Smooth muscle cell (in vitro differentiated cells): ENCODE results near the gene SLC7A7. TPM values are rescaled to one million over a fixed set of nuclear protein-coding genes. Genes with fewer than 3 reads are reported as not detected.
A peak's percentile ranks its signal among the peaks of the same experiment; 100 is the strongest.

Source experiments
- DNase-seq: peaks from one replicate; lab custom pipeline; 2025; ENCODE audit not compliant: unreplicated experiment; lab: John Stamatoyannopoulos, UW
- H2AFZ ChIP-seq: fragments of 200-600 bp; sonication (generic); 2 replicates; pipeline ENCODE4 v1.6.0; 2016; ENCODE audit warnings: antibody characterized with exemption, low read depth, mild to moderate bottlenecking
- H3F3A ChIP-seq: fragments of 200-600 bp; sonication (generic); 2 replicates; pipeline ENCODE4 v1.6.0; 2017; ENCODE audit warnings: antibody characterized with exemption, low read depth
- H3K27ac ChIP-seq: fragments of 200-600 bp; sonication (generic); 2 replicates; pipeline ENCODE4 v1.5.1; 2016; ENCODE audit warnings: low read depth, mild to moderate bottlenecking
- H3K27me3 ChIP-seq: fragments of 200-600 bp; sonication (generic); 2 replicates; pipeline ENCODE4 v1.6.1; 2016; ENCODE audit warnings: low read depth, mild to moderate bottlenecking
- H3K36me3 ChIP-seq: fragments of 200-600 bp; sonication (generic); 2 replicates; pipeline ENCODE4 v1.5.1; 2016; ENCODE audit warnings: low read depth
- H3K4me1 ChIP-seq: fragments of 200-600 bp; sonication (generic); 2 replicates; pipeline ENCODE4 v1.5.1; 2016; ENCODE audit warnings: low read depth
- H3K4me2 ChIP-seq: fragments of 200-600 bp; sonication (generic); 2 replicates; pipeline ENCODE4 v1.6.0; 2016; ENCODE audit warnings: mild to moderate bottlenecking
- H3K4me3 ChIP-seq: fragments of 200-600 bp; sonication (generic); 2 replicates; pipeline ENCODE4 v1.5.1; 2016; ENCODE audit warnings: mild to moderate bottlenecking
- H3K79me2 ChIP-seq: fragments of 200-600 bp; sonication (generic); 2 replicates; pipeline ENCODE4 v1.6.0; 2016; ENCODE audit warnings: low read depth, mild to moderate bottlenecking
- H3K9ac ChIP-seq: fragments of 200-600 bp; sonication (generic); 2 replicates; pipeline ENCODE4 v1.6.0; 2016; ENCODE audit warnings: low read depth
- H3K9me3 ChIP-seq: fragments of 200-600 bp; sonication (generic); replicated peaks from 2 replicates; pipeline ENCODE4 v1.5.1; 2016; ENCODE audit warnings: low read depth
- H4K20me1 ChIP-seq: fragments of 200-600 bp; sonication (generic); 2 replicates; pipeline ENCODE4 v1.6.0; 2016; ENCODE audit warnings: low read depth
- CTCF ChIP-seq: fragments of 200-600 bp; sonication (generic); IDR thresholded peaks from 2 replicates; pipeline ENCODE4 v1.5.1; 2017; ENCODE audit warnings: borderline replicate concordance, mild to moderate bottlenecking, antibody characterized with exemption; ENCODE audit not compliant: insufficient read depth, poor library complexity, severe bottlenecking
- WGBS: methylation state at CpG from one replicate; pipeline ENCODE4 v1.1.7; 2016; ENCODE audit warnings: low lambda C conversion rate; 5-methylcytosine and 5-hydroxymethylcytosine counted together
- polyA plus RNA-seq: library from polyadenylated mRNA; unstranded; fragments of >200 nt; fragmentation: Nextera tagmentation; extraction: Ambion mirVana; gene quantifications from 2 replicates; pipeline ENCODE4 v1.2.1, GENCODE V29; 2016
- total RNA-seq: library from RNA; depleted of rRNA; stranded (reverse); fragments of >200 nt; gene quantifications from 2 replicates; pipeline ENCODE4 v1.2.3, GENCODE V29; 2014

SLC7A7 gene
- total and polyA plus RNA-seq, 2 experiments from 2014 or later: 10.0 to 18.5 TPM

GRCh38 chr14:22786685-22787084 is 28.6 kb downstream of the SLC7A7 start:
- Histone ChIP-seq H3K4me1 (peaks cover 5% of the 10 kb centered on the region), H3K4me2 (no peak overlapping the region), H3K9me3 (no peaks in the 10 kb centered on the region), H3K9ac (no peak overlapping the region), H4K20me1 (no peaks in the 10 kb centered on the region), H3K4me3 (no peak overlapping the region), H3K27ac (no peak overlapping the region), H3K79me2 (no peaks in the 10 kb centered on the region), H2AFZ (no peak overlapping the region), H3K36me3 (no peaks in the 10 kb centered on the region), H3F3A (peaks cover 10% of the 10 kb centered on the region), H3K27me3 (no peaks in the 10 kb centered on the region)
- TF ChIP-seq CTCF: no peak
- 97% methylated on average over 4 of the region's 4 CpGs for WGBS
- no peak for DNase-seq

- no peaks in the 10 kb centered on the region for H3K36me3 ChIP-seq
- H2AFZ ChIP-seq: no peak overlapping the region
- no peak for TF ChIP-seq CTCF
- H3K4me1 ChIP-seq: peaks cover 10% of the 10 kb centered on the region
- peak overlapping the region; percentile 56 for H3K4me2 ChIP-seq
- H3K27ac ChIP-seq: peak overlapping the region; percentile 77
- no peaks in the 10 kb centered on the region for H3K79me2 ChIP-seq
- H3F3A ChIP-seq: peaks cover 28% of the 10 kb centered on the region
- no peaks in the 10 kb centered on the region for H4K20me1 ChIP-seq
- no peak overlapping the region for H3K4me3 ChIP-seq
- H3K27me3 ChIP-seq: no peaks in the 10 kb centered on the region
- no peak for DNase-seq
- H3K9ac ChIP-seq: no peak overlapping the region
- H3K9me3 ChIP-seq: no peaks in the 10 kb centered on the region
- WGBS: 16% methylated on average over 1 of the region's 1 CpG
These were observed 33.8 kb downstream of the SLC7A7 start for GRCh38 chr14:22781301-22781991.

GRCh38 chr14:22780941-22781300 is 34.3 kb downstream of the SLC7A7 start:
- H3K36me3 ChIP-seq: no peaks in the 10 kb centered on the region
- no peak overlapping the region for H3K9ac ChIP-seq
- no peaks in the 10 kb centered on the region for H3K27me3 ChIP-seq
- no peaks in the 10 kb centered on the region for H3K79me2 ChIP-seq
- peak overlapping the region; percentile 77 for H3K27ac ChIP-seq
- WGBS: 86% methylated on average over 5 of the region's 5 CpGs
- no peak for DNase-seq
- H3F3A ChIP-seq: peaks cover 28% of the 10 kb centered on the region
- H4K20me1 ChIP-seq: no peaks in the 10 kb centered on the region
- peak overlapping the region; percentile 56 for H3K4me2 ChIP-seq
- no peaks in the 10 kb centered on the region for H3K9me3 ChIP-seq
- no peak for TF ChIP-seq CTCF
- no peak overlapping the region for H2AFZ ChIP-seq
- peaks cover 10% of the 10 kb centered on the region for H3K4me1 ChIP-seq
- no peak overlapping the region for H3K4me3 ChIP-seq

GRCh38 chr14:22780105-22780679 is 35.0 kb downstream of the SLC7A7 start:
- H4K20me1 ChIP-seq: no peaks in the 10 kb centered on the region
- TF ChIP-seq CTCF: no peak
- WGBS: 19% methylated on average over 2 of the region's 2 CpGs
- H3K79me2 ChIP-seq: no peaks in the 10 kb centered on the region
- peak overlapping the region; percentile 77 for H3K27ac ChIP-seq
- no peak overlapping the region for H3K9ac ChIP-seq
- no peak for DNase-seq
- no peaks in the 10 kb centered on the region for H3K9me3 ChIP-seq
- H3K4me3 ChIP-seq: no peak overlapping the region
- H3K4me1 ChIP-seq: peaks cover 10% of the 10 kb centered on the region
- peak overlapping the region; percentile 56 for H3K4me2 ChIP-seq
- no peaks in the 10 kb centered on the region for H3K27me3 ChIP-seq
- no peak overlapping the region for H2AFZ ChIP-seq
- no peaks in the 10 kb centered on the region for H3K36me3 ChIP-seq
- peaks cover 28% of the 10 kb centered on the region for H3F3A ChIP-seq
